ENCODE measurements around the gene DAD1. TPM values are rescaled to one million over a fixed set of nuclear protein-coding genes. Genes with fewer than 3 reads are reported as not detected.

The DAD1 gene
- total RNA-seq, 3 donors from 2014 or later, result 192 to 238 (median 202) TPM

GRCh38 chr14:22563987-22564386, 25.0 kb downstream of the DAD1 start:
- Histone ChIP-seq H3K4me1 (no peaks in the 10 kb centered on the region), H3K36me3 (no peaks in the 10 kb centered on the region), H3K27me3 (no peaks in the 10 kb centered on the region), H3K4me3 (no peak overlapping the region), H3K9me3 (no peaks in the 10 kb centered on the region), H3K27ac (no peak overlapping the region)
- no peak for TF ChIP-seq POLR2A (IDR thresholded peaks at IDR 0.05)
- TF ChIP-seq POLR2AphosphoS5 (IDR thresholded peaks at IDR 0.05), result no peak
- no peak for DNase-seq (ENCODE audit: low spot score in 2 of 2)
- intact Hi-C loops (cut with DNase I; ENCODE audit: low total_unique reads), result no loop called here

- TF ChIP-seq POLR2AphosphoS5 (IDR thresholded peaks at IDR 0.05) (no peak), POLR2A (IDR thresholded peaks at IDR 0.05) (no peak)
- no peak overlapping the region for H3K4me3 ChIP-seq
- intact Hi-C loops (cut with DNase I; ENCODE audit: low total_unique reads), result no loop called here
- H3K9me3 ChIP-seq, result no peaks in the 10 kb centered on the region
- no peak for DNase-seq (ENCODE audit: low spot score in 2 of 2)
- H3K27ac ChIP-seq, result peak overlapping the region in 1 of 2 donors; percentile 38
- H3K4me1 ChIP-seq, result peaks cover 0 to 1% of the 10 kb centered on the region in 2 donors
- H3K27me3 ChIP-seq, result no peaks in the 10 kb centered on the region
- H3K36me3 ChIP-seq, result no peaks in the 10 kb centered on the region
These were observed 27.1 kb downstream of the DAD1 start for GRCh38 chr14:22561661-22562579.

DNA sequence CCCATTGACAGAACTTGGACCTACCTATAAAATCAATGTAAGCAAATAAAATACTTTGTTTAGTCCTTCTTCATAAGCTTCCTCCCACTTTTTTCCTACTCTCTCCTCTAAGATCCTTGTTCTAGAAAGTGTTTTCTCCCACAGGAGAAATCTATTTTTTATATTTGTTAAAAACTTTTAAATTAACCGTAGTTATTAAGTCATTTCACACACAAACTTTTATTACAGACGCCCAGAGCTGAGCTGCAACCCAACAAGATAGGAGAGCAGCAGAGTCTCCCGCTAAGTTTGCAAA, 27.7 kb downstream of the DAD1 start:
- intact Hi-C loops (cut with DNase I; ENCODE audit: low total_unique reads), result no loop called here
- Histone ChIP-seq H3K4me3 (no peak overlapping the region), H3K4me1 (peaks cover 0 to 7% of the 10 kb centered on the region in 2 donors), H3K36me3 (no peaks in the 10 kb centered on the region), H3K9me3 (no peaks in the 10 kb centered on the region), H3K27ac (no peak overlapping the region), H3K27me3 (no peaks in the 10 kb centered on the region)
- DNase-seq (ENCODE audit: low spot score in 2 of 2), result no peak
- TF ChIP-seq POLR2AphosphoS5 (IDR thresholded peaks at IDR 0.05), result no peak
- TF ChIP-seq, protein P1, sequence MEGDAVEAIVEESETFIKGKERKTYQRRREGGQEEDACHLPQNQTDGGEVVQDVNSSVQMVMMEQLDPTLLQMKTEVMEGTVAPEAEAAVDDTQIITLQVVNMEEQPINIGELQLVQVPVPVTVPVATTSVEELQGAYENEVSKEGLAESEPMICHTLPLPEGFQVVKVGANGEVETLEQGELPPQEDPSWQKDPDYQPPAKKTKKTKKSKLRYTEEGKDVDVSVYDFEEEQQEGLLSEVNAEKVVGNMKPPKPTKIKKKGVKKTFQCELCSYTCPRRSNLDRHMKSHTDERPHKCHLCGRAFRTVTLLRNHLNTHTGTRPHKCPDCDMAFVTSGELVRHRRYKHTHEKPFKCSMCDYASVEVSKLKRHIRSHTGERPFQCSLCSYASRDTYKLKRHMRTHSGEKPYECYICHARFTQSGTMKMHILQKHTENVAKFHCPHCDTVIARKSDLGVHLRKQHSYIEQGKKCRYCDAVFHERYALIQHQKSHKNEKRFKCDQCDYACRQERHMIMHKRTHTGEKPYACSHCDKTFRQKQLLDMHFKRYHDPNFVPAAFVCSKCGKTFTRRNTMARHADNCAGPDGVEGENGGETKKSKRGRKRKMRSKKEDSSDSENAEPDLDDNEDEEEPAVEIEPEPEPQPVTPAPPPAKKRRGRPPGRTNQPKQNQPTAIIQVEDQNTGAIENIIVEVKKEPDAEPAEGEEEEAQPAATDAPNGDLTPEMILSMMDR (IDR thresholded peaks at IDR 0.05), result no peak
- TF ChIP-seq POLR2A (IDR thresholded peaks at IDR 0.05), result no peak

- intact Hi-C loops (cut with DNase I; ENCODE audit: low total_unique reads), result no loop called here
- DNase-seq (ENCODE audit: low spot score in 2 of 2), result no peak
- Histone ChIP-seq H3K4me1 (peaks cover 0 to 9% of the 10 kb centered on the region in 2 donors), H3K27me3 (no peaks in the 10 kb centered on the region), H3K36me3 (no peaks in the 10 kb centered on the region), H3K9me3 (no peaks in the 10 kb centered on the region), H3K27ac (peak overlapping the region in 1 of 2 donors; percentile 16), H3K4me3 (no peak overlapping the region)
- TF ChIP-seq POLR2AphosphoS5 (IDR thresholded peaks at IDR 0.05) (no peak), POLR2A (IDR thresholded peaks at IDR 0.05) (no peak)
- TF ChIP-seq, protein P1 (IDR thresholded peaks at IDR 0.05), result no peak
These were observed 28.2 kb downstream of the DAD1 start for GRCh38 chr14:22560662-22561365.

GRCh38 chr14:22559041-22559440, 30.0 kb downstream of the DAD1 start:
- H3K27ac ChIP-seq, result peak overlapping the region in 1 of 2 donors; percentile 8
- intact Hi-C loops (cut with DNase I; ENCODE audit: low total_unique reads), result loop anchor here (10.0 kb wide), 1 partner anchor 74 kb away; no protein-coding TSS in a partner anchor
- no peaks in the 10 kb centered on the region for H3K27me3 ChIP-seq
- H3K36me3 ChIP-seq, result no peaks in the 10 kb centered on the region
- no peak for DNase-seq (ENCODE audit: low spot score in 2 of 2)
- H3K4me1 ChIP-seq, result peaks cover 0 to 9% of the 10 kb centered on the region in 2 donors
- H3K4me3 ChIP-seq, result no peak overlapping the region
- TF ChIP-seq, protein P1 (IDR thresholded peaks at IDR 0.05), result no peak
- TF ChIP-seq POLR2A (IDR thresholded peaks at IDR 0.05), result no peak
- TF ChIP-seq POLR2AphosphoS5 (IDR thresholded peaks at IDR 0.05), result no peak
- H3K9me3 ChIP-seq, result no peaks in the 10 kb centered on the region
